Muscle layer of duodenum (tissue), 2 donors: ENCODE data around the gene CSH2.
A peak's percentile ranks its signal among the peaks of the same experiment; 100 is the strongest.

ENCODE experiments used
- H3K27ac ChIP-seq: one replicate; pipeline ENCODE4 v1.7.0; 2013; ENCODE audit warnings: mild to moderate bottlenecking, low read length
- H3K27me3 ChIP-seq: one replicate; pipeline ENCODE4 v1.7.0; 2013; ENCODE audit warnings: low read depth, mild to moderate bottlenecking, control low read depth, low read length
- H3K36me3 ChIP-seq, 2 donors: one replicate each; pipeline ENCODE4 v1.7.0; 2013; ENCODE audit warnings: low read length in 2 of 2, control low read depth in 1 of 2, mild to moderate bottlenecking in 1 of 2; ENCODE audit not compliant: insufficient read depth in 2 of 2, control insufficient read depth in 1 of 2
- H3K4me1 ChIP-seq, 2 donors: one replicate each; pipeline ENCODE4 v1.7.0; 2013; ENCODE audit warnings: low read length in 2 of 2, mild to moderate bottlenecking in 2 of 2, control low read depth in 1 of 2, moderate library complexity in 1 of 2; ENCODE audit not compliant: insufficient read depth in 2 of 2, control insufficient read depth in 1 of 2
- H3K4me3 ChIP-seq, 2 donors: one replicate each; pipeline ENCODE4 v1.7.0; 2013; ENCODE audit warnings: low read length in 2 of 2, low read depth in 1 of 2, mild to moderate bottlenecking in 1 of 2
- H3K9me3 ChIP-seq, 2 donors: one replicate each; pipeline ENCODE4 v1.7.0; 2013; ENCODE audit warnings: low read length in 2 of 2, control low read depth in 1 of 2, mild to moderate bottlenecking in 1 of 2; ENCODE audit not compliant: control insufficient read depth in 1 of 2
- donor health status: healthy.

Gene CSH2

GRCh38 chr17:63837962-63838600, 35.4 kb downstream of the CSH2 start:
- Histone ChIP-seq H3K36me3 (peaks cover 24 to 45% of the 10 kb centered on the region in 2 donors), H3K4me1 (peaks cover 11 to 45% of the 10 kb centered on the region in 2 donors)

GRCh38 chr17:63837480-63837879, 36.0 kb downstream of the CSH2 start:
- peak overlapping the region; percentile 45 for H3K27ac ChIP-seq
- peaks cover 11 to 45% of the 10 kb centered on the region in 2 donors for H3K4me1 ChIP-seq
- no peaks in the 10 kb centered on the region for H3K9me3 ChIP-seq
- peaks cover 30 to 51% of the 10 kb centered on the region in 2 donors for H3K36me3 ChIP-seq
- no peaks in the 10 kb centered on the region for H3K27me3 ChIP-seq
- no peak overlapping the region for H3K4me3 ChIP-seq

More at GRCh38 chr17:63837962-63838600, 35.4 kb downstream of the CSH2 start:
- Histone ChIP-seq H3K27me3 (no peaks in the 10 kb centered on the region), H3K27ac (peak overlapping the region; percentile 45), H3K9me3 (no peaks in the 10 kb centered on the region), H3K4me3 (peak overlapping the region in 1 of 2 donors; percentile 3)

GRCh38 chr17:63836811-63837210, 36.7 kb downstream of the CSH2 start:
- Histone ChIP-seq H3K27me3 (no peaks in the 10 kb centered on the region), H3K36me3 (peaks cover 37 to 58% of the 10 kb centered on the region in 2 donors), H3K4me1 (peaks cover 11 to 45% of the 10 kb centered on the region in 2 donors), H3K4me3 (no peak overlapping the region), H3K27ac (no peak overlapping the region), H3K9me3 (no peaks in the 10 kb centered on the region)

GRCh38 chr17:63835167-63835720, 38.2 kb downstream of the CSH2 start:
- H3K4me1 ChIP-seq: peaks cover 0 to 31% of the 10 kb centered on the region in 2 donors
- H3K4me3 ChIP-seq: no peak overlapping the region
- H3K9me3 ChIP-seq: no peaks in the 10 kb centered on the region
- H3K27me3 ChIP-seq: no peaks in the 10 kb centered on the region
- no peak overlapping the region for H3K27ac ChIP-seq
- H3K36me3 ChIP-seq: peaks cover 52 to 70% of the 10 kb centered on the region in 2 donors

GRCh38 chr17:63834431-63835166, 38.9 kb downstream of the CSH2 start:
- Histone ChIP-seq H3K9me3 (no peaks in the 10 kb centered on the region), H3K27me3 (no peaks in the 10 kb centered on the region), H3K27ac (no peak overlapping the region), H3K4me3 (no peak overlapping the region), H3K4me1 (peaks cover 0 to 25% of the 10 kb centered on the region in 2 donors), H3K36me3 (peaks cover 58 to 76% of the 10 kb centered on the region in 2 donors)

- Histone ChIP-seq H3K4me3 (no peak overlapping the region), H3K27me3 (no peaks in the 10 kb centered on the region), H3K27ac (no peak overlapping the region), H3K4me1 (peaks cover 0 to 23% of the 10 kb centered on the region in 2 donors), H3K9me3 (no peaks in the 10 kb centered on the region), H3K36me3 (peaks cover 62 to 81% of the 10 kb centered on the region in 2 donors)
Measured at GRCh38 chr17:63833741-63834373, 39.6 kb downstream of the CSH2 start.

GRCh38 chr17:63833026-63833740, 40.3 kb downstream of the CSH2 start:
- H3K9me3 ChIP-seq: no peaks in the 10 kb centered on the region

GRCh38 chr17:63832455-63832854, 41.0 kb downstream of the CSH2 start:
- H3K4me1 ChIP-seq: peaks cover 4 to 19% of the 10 kb centered on the region in 2 donors

More at GRCh38 chr17:63833026-63833740, 40.3 kb downstream of the CSH2 start:
- Histone ChIP-seq H3K36me3 (peaks cover 62 to 81% of the 10 kb centered on the region in 2 donors), H3K4me1 (peaks cover 2 to 23% of the 10 kb centered on the region in 2 donors), H3K27ac (no peak overlapping the region), H3K4me3 (no peak overlapping the region), H3K27me3 (no peaks in the 10 kb centered on the region)

GRCh38 chr17:63832014-63832413, 41.5 kb downstream of the CSH2 start:
- Histone ChIP-seq H3K4me1 (peaks cover 4 to 16% of the 10 kb centered on the region in 2 donors), H3K27me3 (no peaks in the 10 kb centered on the region), H3K9me3 (no peaks in the 10 kb centered on the region), H3K27ac (no peak overlapping the region), H3K4me3 (no peak overlapping the region), H3K36me3 (peaks cover 59 to 75% of the 10 kb centered on the region in 2 donors)

More at GRCh38 chr17:63832455-63832854, 41.0 kb downstream of the CSH2 start:
- no peak overlapping the region for H3K27ac ChIP-seq
- H3K9me3 ChIP-seq: no peaks in the 10 kb centered on the region
- H3K36me3 ChIP-seq: peaks cover 62 to 80% of the 10 kb centered on the region in 2 donors
- H3K4me3 ChIP-seq: no peak overlapping the region
- no peaks in the 10 kb centered on the region for H3K27me3 ChIP-seq

GRCh38 chr17:63831505-63831904, 42.0 kb downstream of the CSH2 start:
- Histone ChIP-seq H3K4me1 (peaks cover 4 to 16% of the 10 kb centered on the region in 2 donors), H3K9me3 (no peaks in the 10 kb centered on the region), H3K36me3 (peaks cover 54 to 70% of the 10 kb centered on the region in 2 donors), H3K4me3 (no peak overlapping the region), H3K27ac (no peak overlapping the region), H3K27me3 (no peaks in the 10 kb centered on the region)
